Stimulated activated CD4-positive, alpha-beta T cell treated with anti-CD3 and anti-CD28 coated beads, Interleukin-2, amount 100 ng/mL, for 4 hours (primary cell): Measurements from ENCODE around the gene DNAH17.

Experiments
- DNase-seq: peaks from one replicate; pipeline ENCODE4 v3.0.0-alpha.2; 2020; ENCODE audit warnings: low read depth

Gene DNAH17, protein sequence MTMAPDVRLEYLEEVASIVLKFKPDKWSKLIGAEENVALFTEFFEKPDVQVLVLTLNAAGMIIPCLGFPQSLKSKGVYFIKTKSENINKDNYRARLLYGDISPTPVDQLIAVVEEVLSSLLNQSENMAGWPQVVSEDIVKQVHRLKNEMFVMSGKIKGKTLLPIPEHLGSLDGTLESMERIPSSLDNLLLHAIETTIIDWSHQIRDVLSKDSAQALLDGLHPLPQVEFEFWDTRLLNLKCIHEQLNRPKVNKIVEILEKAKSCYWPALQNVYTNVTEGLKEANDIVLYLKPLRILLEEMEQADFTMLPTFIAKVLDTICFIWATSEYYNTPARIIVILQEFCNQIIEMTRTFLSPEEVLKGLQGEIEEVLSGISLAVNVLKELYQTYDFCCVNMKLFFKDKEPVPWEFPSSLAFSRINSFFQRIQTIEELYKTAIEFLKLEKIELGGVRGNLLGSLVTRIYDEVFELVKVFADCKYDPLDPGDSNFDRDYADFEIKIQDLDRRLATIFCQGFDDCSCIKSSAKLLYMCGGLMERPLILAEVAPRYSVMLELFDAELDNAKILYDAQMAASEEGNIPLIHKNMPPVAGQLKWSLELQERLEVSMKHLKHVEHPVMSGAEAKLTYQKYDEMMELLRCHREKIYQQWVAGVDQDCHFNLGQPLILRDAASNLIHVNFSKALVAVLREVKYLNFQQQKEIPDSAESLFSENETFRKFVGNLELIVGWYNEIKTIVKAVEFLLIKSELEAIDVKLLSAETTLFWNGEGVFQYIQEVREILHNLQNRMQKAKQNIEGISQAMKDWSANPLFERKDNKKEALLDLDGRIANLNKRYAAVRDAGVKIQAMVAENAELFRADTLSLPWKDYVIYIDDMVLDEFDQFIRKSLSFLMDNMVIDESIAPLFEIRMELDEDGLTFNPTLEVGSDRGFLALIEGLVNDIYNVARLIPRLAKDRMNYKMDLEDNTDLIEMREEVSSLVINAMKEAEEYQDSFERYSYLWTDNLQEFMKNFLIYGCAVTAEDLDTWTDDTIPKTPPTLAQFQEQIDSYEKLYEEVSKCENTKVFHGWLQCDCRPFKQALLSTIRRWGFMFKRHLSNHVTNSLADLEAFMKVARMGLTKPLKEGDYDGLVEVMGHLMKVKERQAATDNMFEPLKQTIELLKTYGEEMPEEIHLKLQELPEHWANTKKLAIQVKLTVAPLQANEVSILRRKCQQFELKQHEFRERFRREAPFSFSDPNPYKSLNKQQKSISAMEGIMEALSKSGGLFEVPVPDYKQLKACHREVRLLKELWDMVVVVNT (N-terminal part only)

DNA sequence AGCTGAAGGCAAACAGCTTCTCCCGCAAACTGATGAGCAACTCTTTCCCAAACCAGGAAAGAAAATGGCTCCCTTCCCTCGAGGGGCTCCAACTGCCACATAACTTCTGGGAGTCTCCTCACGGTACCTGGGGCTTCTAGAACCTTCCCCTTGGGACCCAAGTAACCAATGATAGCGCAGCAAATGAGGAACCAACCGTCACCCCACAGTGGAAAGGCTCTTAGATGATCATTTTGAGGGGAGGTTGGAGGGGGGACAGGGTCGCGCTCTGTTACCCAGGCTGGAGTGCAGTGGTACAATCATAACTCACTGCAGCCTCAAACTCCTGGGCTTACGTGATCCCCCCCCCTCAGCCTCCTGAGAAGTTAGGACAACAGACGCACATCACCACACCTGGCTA, at the start of gene DNAH17:
TSS of gene DNAH17 (minus strand) at position 101 of the 400 bp plus-strand sequence. CDS start 2,339 bp downstream, outside the sequence.
- DNase-seq, result no peak

DNA sequence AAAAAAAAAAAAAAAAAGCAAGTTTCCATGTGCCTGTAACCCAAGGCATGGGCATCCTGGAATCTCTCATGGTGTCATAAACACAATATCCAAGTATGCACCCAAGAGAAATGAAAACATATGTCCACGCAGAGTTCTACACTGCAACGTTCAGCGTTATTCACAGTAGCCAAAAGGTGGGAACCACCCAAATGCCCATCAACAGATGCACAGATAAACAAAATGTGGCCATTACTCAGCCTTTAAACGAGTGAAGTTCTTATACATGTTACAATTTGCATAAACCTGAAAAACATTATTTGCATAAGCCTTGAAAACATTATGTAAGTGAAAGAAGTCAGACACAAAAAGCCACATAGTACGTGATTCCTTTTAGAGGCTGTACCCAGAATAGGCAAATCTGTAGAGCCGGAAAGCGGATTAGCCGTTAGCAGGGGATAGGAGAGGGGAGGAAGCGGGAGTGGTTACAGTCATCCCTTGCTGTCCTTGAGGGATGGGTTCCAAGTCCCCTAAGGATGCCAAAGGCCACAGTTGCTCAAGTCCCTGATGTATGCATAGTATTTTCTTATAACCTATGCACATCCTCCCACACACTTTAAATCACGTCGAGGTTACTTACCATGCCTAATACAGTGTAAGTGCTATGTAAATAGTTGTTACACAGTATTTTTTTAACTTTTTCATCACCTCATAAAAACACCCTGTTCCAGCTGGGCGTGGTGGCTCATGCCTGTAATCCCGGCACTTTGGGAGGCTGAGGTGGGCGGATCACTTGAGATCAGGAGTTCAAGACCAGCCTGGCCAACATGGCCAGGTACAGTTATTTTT, 47.3 kb upstream of the DNAH17 start:
- DNase-seq, result no peak

DNA sequence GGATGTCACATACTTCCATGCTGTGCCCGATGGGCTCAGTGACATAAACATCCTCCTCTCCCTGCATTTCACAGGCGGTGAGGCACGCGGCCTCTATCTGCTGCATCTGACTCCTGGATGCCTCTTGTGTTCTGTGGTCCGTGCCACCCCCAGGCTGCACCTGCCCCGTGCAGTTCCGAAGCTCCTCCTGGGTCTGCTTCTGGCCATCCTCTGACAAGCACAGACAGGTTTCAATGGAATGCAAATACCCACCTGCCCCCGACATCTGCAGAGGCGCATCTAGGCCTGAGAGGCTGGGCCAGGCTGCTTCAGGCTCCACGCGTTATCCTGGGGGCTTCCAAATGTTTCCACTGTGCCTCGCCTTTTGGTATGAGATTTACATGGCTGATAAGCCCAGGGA, 46.3 kb upstream of the DNAH17 start:
- DNase-seq, result no peak

DNA sequence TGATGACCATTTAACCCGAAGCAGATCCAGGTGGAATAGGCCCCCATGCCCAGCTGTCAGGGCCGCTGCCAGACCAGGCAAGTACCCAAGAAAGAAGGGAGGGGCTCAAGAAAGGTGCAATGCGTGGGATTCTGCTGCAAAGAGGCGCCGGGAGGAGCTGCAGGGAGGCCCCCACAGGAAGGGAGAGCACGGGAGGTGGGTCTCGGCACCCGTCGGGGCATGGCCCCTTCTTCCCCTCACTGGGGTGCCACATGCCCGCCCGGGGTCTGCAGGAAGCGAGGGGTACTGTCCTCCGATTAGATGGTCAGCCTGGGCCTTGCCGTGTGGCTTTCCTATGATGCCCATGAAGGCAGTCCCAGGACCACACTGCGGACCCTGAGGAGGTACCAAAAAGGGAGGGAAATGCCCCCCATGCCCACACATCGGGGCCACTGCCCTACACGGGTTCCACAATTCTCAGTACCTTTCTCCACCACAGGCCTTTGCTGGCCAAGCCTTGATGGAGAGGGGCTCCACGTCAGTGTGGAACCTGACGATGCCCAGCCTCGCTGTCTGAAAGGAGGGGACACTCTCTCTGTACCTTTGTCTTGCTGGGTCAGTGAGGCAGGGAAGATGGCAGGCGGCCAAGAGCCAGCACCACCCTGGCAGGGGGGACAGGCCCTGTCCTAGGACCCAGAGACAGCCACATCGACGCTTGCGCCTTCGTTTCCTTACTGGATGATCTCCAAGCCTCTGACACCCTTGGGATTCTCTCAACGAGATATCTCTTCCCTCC, 45.5 kb upstream of the DNAH17 start:
- DNase-seq, result no peak

DNA sequence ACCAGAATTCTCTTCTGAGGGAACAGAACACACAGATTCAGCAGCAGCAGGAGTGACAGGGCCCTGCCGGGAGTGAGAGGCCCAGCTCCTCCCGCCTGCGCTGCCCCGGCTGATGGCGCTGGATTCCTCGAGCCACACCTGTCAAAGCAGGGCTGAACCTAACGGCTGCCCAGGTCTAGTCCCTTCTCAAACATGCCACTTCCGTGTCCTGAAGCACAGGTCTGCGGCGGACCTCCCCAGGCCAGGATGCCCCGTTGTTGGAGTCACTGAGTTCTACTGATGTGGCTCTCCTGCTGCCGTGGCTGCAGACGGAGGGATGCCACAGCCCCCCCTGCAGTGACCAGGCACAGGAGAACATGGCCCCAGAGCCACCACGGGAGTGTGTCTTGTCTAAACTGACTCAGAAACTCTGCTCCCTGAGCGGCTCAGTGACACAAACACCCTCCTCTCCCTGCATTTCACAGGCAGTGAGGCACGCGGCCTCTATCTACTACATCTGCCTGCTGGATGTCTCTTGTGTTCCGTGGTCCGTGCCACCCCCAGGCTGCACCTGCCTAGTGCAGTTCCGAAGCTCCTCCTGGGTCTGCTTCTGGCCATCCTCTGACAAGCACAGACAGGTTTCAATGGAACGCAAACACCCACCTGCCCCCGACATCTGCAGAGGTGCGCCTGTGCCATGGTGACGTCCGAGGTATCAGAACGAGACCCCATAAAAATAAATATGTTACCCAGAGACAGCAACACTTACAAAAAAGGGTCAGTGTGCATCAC, 44.7 kb upstream of the DNAH17 start:
- DNase-seq, result no peak

DNA sequence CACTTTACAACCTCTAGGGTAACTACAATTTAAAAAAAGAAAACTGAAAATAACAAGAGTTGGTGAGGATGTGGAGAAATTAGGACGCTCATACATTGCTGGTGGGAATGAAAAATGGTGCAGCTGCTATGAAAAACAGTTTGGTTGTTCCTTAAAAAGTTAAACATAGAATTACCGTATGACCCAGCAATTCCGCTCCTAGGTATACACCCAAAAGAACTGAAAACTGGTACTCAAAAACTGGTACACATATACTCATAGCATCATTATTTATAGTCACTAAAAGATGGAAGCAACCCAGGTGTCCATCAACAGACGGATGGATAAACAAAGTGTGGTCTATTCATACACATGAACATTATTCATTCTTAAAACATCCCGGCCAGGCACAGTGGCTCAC, 42.9 kb upstream of the DNAH17 start:
- DNase-seq, result no peak

DNA sequence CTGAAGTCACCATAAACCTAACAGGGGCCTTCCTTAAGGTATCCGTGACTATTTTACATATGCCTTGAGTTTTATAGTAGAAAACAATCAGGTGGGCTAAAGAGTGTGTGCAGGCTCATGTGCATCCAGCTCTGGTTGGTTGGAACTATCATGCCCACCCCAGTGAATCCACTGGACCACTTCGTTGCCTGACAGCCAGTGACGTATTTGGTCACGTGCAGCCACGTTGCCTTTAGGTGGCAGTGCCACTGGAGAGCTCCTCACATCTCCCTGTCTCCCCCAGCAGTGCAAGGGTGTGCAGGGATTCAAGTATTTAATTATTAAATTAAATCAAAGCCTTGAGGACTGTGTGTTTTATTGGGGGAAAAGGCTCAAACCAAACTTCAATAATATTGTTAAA, 42.1 kb upstream of the DNAH17 start:
- DNase-seq, result no peak

DNA sequence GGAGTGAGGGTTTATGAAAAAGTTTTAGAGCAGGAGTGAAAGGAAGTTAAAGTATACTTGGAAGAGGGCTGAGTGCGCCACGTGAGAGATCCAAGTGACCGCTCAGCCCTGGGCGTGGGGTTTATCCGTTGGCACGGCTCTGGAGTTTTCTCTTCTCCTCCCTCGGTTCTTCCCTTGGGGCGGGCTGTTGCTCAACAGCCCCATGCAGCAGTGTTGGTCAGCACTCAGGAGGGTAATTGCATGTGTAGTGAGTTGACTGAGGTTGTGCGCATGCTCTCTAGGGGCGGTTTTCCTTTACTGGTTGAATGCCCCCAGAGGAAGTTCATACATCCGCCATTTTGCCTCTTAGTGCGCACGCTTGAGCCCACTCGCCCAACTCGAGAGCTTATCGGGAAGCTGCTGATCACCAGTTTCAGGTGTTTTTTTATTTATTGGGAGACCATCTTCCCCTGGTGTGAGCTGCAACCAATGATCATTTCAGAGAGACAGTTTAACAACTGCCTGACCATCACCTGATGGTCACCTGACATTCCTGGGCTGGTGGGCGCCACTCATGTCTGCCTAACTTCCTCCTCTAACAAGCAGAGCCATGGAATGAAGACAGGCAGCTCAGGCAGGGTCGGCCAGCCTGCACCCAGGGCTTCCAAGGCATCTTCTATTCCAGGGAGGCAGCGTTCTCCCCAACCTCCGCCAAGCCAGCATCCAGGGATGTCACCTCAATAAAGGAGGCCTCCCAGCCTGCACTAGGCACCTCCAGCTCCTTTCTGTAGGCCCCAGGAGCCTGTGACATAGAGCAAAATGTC, 41.3 kb upstream of the DNAH17 start:
- no peak for DNase-seq

DNA sequence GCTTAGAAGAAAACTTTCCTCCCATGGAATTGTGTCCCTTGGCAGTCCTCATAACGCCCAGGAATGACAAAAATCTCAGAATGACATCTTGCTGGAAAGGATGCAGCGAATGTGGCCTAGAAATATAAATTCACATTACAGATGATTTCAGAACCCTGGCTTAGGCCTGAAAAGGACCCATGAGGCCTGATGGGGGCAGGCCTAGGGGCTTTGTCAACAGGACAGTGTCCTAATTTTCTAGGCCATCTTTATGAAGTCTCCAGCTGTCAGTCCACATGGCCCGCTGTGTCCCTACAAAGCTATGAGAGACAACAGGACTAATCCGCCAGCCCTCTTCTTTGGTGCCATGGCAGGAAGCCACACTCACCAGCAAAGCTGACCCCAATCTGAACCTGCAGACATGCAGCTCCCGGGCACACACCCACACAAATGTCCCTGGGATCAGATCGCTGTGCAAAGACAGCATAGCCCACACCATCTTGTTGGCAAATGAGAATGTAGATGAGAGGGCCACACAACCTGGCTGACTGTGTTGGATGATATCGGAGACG, 40.4 kb upstream of the DNAH17 start:
- no peak for DNase-seq

DNA sequence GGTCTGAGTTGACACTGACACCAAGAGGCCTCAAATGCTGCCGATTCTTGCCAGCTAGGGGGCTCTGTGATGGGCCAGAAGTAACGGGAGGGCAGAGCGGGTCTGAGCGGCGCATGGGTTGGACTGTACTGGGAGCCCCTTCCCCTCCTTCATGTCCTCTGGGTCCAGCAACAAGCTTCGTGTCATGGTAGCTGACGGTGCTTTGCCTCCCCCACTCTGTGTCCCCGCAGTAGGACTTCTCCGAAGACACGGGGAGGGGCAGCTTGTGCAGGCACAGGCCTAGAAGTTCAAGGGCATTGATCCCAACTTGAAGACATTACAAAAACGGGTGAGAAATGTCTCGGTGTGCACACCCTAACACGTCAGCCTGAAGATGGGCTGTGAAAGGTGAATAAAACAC, 39.8 kb upstream of the DNAH17 start:
- DNase-seq, result no peak

DNA sequence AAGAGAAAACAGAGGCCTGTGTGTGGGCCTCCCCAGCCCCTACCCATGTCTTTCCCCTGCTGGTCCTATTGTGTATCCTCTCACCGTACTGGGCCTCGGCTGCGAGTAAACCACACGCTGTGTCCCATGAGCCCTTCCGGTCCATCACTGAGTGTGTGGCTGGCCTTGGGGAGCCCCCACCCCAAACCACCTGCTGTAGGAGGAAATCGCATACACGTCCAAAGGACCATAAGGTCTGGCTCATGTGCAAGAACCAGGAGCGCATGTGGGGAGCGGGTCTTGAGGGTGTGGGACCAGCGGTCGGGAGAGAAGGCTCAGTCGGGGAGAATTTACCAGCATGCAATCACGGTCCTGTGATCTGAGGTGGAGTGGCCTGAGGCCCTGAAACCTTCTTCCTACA, 38.4 kb upstream of the DNAH17 start:
- no peak for DNase-seq

DNA sequence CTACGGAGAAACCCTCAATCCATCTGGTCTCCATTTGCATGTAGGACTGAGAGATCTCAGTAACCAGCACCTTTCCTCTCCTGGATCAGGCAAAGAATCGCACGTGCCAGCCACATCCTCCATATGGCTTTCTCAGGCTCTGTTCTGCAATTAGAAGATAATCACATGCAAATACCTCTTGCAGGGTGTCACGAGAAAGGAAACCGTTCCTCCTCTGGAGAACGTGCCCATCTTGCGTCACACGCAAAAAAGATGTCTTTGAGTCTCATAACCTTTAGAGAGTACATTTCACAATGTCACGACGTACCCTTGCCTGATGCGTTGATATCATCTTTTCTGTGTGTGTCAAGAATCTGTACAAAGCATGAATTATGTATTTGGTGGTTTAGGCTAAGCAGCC, 36.2 kb upstream of the DNAH17 start:
- DNase-seq, result no peak

DNA sequence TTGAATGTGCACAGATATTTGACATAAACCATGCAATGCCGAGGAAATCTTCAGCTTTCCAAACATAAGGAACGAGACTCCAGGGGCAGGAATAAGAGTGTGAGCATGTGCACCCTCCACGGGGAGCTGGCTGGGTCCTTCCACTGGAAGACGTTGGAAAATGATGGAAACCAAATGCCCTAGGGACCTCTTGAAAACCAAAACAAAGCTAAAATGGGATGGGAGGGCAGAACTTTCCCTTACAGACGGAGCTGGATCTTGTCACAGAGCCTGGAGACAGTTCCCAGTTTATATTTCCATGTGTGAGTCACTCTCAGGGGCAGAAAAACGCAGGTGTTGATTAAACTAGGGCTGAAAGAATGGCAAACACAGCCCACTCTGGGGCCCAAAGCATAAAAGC, 34.4 kb upstream of the DNAH17 start:
- DNase-seq, result no peak

DNA sequence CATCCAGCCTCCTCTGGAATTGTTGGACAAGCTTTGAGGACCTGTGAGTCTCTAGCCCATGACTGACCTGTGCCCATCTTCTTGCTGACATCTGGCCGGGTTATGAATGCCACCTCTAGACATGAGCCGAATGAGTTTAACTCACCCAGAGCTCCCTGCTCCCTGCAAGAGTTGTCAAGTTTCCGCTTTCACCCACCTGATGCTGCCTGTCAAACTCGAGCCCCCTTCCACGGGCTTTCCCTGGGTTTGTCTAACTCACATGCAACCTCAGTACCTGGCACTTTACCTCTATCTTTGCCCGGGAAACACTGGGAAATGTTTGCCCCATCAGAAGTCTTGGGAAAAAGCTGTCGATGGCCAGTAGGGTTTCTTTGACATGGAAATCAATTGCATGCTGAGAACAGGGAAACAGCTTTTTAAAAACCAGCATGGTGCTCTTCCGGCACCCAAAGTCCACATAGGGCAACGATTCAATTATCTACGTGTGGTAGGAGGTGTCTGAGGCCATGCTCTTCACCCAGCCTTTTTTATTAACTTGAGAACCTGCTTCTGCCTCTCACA, 33.8 kb upstream of the DNAH17 start:
- no peak for DNase-seq

DNA sequence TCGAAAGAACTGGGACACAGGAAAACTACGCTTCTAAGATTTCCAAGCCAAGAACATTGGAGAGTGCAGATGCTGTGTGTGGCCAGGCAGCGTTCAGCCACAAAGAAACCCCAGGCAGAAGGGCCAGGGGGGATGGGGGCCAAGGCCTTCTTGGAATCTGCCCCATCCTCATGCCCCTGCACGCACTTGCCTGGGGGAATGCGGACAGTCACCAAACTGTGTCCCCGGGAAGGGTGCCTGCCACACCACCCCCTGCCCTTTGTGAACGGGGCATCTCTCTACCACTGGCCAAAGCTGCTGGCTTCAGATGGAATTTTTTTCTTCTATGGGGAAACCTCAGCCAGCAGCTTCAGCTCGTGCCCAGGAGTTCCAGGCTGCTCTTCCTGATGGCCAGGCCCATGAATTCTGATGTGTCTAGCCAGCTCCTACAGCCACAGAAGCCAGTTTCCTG, 32.0 kb upstream of the DNAH17 start:
- no peak for DNase-seq

DNA sequence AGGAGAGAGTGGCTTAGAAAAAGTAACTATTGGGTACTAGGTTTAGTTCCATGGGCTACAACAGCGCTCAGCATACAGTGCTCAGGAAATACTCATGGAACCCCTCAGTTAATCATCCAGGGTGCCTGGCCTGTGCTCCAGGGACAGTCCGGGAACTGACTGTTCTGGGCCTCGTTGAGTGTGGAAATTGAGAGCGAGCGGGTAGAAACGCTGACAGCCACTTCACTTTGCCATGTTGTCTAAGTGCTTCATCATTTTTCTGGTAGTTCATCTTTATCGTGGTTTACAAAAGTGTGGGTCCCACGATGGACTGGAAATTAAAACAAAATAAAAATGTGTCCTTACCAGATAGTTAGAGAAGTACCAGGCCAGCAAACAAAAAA, 31.6 kb upstream of the DNAH17 start:
- no peak for DNase-seq

DNA sequence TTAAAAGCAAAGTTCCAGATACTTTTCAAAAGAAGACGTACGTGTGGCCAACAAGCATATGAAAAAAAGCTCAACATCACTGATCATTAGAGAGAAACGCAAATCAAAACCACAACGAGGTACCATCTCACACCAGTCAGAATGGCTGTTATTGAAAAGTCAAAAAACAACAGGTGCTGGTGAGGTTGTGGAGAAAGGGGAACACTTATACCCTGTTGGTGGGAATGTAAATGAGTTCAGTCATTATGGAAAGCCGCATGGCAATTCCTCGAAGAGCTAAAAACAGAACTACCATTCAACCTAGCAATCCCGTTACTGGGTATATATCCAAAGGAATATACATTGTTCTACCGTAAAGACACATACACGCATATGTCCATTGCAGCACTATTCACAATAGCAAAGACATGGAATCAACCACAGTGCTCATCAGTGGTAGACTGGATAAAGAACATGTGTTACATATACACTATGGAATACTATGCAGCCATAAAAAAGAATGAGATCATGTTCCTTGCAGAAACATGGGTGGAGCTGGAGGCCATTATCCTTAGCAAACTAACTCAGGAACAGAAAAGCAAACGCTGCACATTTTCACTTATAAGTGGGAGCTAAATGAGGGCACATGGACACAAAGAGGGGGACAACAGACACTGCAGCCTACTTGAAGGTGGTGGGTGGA, 31.1 kb upstream of the DNAH17 start:
- DNase-seq, result no peak

DNA sequence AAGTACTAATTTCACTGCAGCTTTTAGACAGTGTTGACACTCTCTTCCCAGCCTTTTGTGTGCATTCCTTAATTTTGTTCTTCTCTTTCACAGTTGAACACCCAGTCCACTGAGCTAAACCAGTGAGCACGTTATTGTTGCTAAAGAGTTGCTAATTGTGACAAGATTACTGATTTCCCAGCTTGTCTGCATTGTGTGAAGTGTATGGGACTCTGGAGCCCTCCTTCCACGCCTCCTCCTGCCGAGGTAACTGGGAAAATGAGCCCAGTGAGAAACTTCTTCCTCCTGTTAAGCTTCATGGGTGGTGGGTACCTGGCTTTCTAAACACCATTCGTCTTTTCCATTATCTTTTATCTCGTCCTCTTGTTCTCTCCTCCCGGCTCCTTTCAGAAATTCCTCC, 29.8 kb upstream of the DNAH17 start:
- DNase-seq, result no peak
